ENCODE results near the gene EIF4E1B.

The EIF4E1B gene

GRCh38 chr5:176627582-176627981 lies 2.9 kb upstream of the EIF4E1B start:
- DNase-seq (ENCODE audit: low read depth), result no peak

- DNase-seq (ENCODE audit: low read depth), result no peak
Observed at GRCh38 chr5:176628406-176629228, 1.9 kb upstream of the EIF4E1B start.

- no peak for DNase-seq (ENCODE audit: low read depth)
Observed at GRCh38 chr5:176629317-176629852, 1.1 kb upstream of the EIF4E1B start.

GRCh38 chr5:176630681-176631222 lies 277 bp downstream of the EIF4E1B start:
- DNase-seq (ENCODE audit: low read depth), result no peak

- no peak for DNase-seq (ENCODE audit: low read depth)
Observed at GRCh38 chr5:176631383-176632200, 1.1 kb downstream of the EIF4E1B start.

- DNase-seq (ENCODE audit: low read depth), result no peak
Observed at GRCh38 chr5:176632745-176633144, 2.3 kb downstream of the EIF4E1B start.

- no peak for DNase-seq (ENCODE audit: low read depth)
Observed at GRCh38 chr5:176633598-176633997, 3.1 kb downstream of the EIF4E1B start.

- no peak for DNase-seq (ENCODE audit: low read depth)
Observed at GRCh38 chr5:176636426-176636825, 6.0 kb downstream of the EIF4E1B start.

- no peak for DNase-seq (ENCODE audit: low read depth)
Observed at GRCh38 chr5:176637556-176637955, 7.1 kb downstream of the EIF4E1B start.

- no peak for DNase-seq (ENCODE audit: low read depth)
Observed at GRCh38 chr5:176638437-176638836, 8.0 kb downstream of the EIF4E1B start.

- DNase-seq (ENCODE audit: low read depth), result no peak
Observed at GRCh38 chr5:176639208-176639607, 8.7 kb downstream of the EIF4E1B start.

- no peak for DNase-seq (ENCODE audit: low read depth)
Observed at GRCh38 chr5:176639981-176640380, 9.5 kb downstream of the EIF4E1B start.

GRCh38 chr5:176640616-176641015 lies 10.1 kb downstream of the EIF4E1B start:
- no peak for DNase-seq (ENCODE audit: low read depth)

- no peak for DNase-seq (ENCODE audit: low read depth)
Observed at GRCh38 chr5:176642675-176643490, 12.4 kb downstream of the EIF4E1B start.

- no peak for DNase-seq (ENCODE audit: low read depth)
Observed at GRCh38 chr5:176643491-176644219, 13.2 kb downstream of the EIF4E1B start.

- no peak for DNase-seq (ENCODE audit: low read depth)
Observed at GRCh38 chr5:176644294-176644693, 13.8 kb downstream of the EIF4E1B start.

GRCh38 chr5:176644878-176645670 lies 14.6 kb downstream of the EIF4E1B start:
- no peak for DNase-seq (ENCODE audit: low read depth)

- no peak for DNase-seq (ENCODE audit: low read depth)
Observed at GRCh38 chr5:176646049-176646706, 15.7 kb downstream of the EIF4E1B start.

- DNase-seq (ENCODE audit: low read depth), result no peak
Observed at GRCh38 chr5:176646707-176647029, 16.2 kb downstream of the EIF4E1B start.
